ENCODE measurements around the gene OR8B2.
"Not testable (repeated sequence)": the region's sequence is repeated elsewhere in the genome, so short reads cannot be mapped to it uniquely, and the experiment has no call there.

- TF ChIP-seq CTCF (IDR thresholded peaks at IDR 0.05); EZH2 (IDR thresholded peaks at IDR 0.05; ENCODE audit: borderline replicate concordance, insufficient read depth, low read depth, low read length, poor library complexity, severe bottlenecking): not testable (repeated sequence)
These were observed 1.4 kb downstream of the OR8B2 start for GRCh38 chr11:124382857-124383256.

Measured in B cell (primary cell).